ENCODE measurements around the gene SNAP47. TPM values are rescaled to one million over a fixed set of nuclear protein-coding genes. Genes with fewer than 3 reads are reported as not detected.
A peak's percentile ranks its signal among the peaks of the same experiment; 100 is the strongest.

Gene SNAP47
- total RNA-seq, 1 donor from 2014 or later = 32.3 TPM

- peak; percentile 8 for DNase-seq (ENCODE audit: low spot score)
These were observed 50.0 kb downstream of the SNAP47 start for GRCh38 chr1:227785094-227785804.

GRCh38 chr1:227785805-227786671 lies 50.8 kb downstream of the SNAP47 start:
- peak; percentile 8 for DNase-seq (ENCODE audit: low spot score)

- peak; percentile 13 for DNase-seq (ENCODE audit: low spot score)
These were observed 51.7 kb downstream of the SNAP47 start for GRCh38 chr1:227786673-227787512.

GRCh38 chr1:227787513-227788270 lies 52.5 kb downstream of the SNAP47 start:
- DNase-seq (ENCODE audit: low spot score) = peak; percentile 91

GRCh38 chr1:227788271-227789083 lies 53.2 kb downstream of the SNAP47 start:
- no peak for DNase-seq (ENCODE audit: low spot score)

DNA sequence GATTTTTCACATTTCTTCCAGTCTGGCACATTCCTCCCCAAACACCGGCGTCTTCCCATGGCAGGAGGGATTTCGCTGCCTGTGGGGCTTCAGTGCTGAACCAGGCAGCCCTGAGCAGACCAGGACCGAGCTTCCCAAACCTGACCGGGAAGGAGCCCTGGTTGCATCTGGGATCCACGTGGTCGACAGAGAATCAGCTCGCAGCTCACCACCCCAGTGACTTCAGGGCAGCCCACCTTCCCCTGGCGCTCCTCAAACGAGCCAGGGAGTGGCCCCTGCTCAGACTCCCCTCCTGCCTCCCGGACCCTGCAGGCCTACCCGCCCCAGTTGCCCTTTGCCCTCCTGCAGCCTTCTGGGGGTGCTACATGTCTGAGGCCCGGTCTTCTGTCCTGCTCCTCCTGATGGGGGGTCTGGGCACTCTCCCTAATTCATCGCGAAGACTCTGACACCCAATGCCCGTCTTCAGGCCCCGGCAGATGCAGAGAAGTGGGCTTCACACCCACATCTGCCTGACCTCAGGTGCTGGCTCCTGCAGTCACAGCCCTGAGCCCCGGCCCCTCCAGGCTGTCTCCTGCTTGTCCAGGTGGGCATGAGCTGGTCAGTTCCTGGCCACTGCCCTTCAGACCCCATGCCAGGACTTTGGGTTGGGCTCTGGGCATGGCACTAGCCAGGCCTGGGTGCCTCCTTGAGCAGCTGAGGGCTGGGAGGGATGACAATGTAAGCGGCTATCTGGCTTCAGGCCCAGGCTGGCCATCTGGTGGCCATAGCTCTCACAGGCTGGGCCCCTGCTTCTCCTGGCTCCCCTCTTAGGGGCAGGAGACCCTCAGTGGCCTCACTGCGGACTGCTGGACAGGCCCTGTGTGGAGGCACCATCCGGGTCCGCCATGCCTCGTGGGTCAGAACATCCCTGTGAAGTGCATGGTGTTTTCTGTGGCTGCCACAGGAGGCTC lies 54.1 kb downstream of the SNAP47 start:
- peak; percentile 9 for DNase-seq (ENCODE audit: low spot score)

DNA sequence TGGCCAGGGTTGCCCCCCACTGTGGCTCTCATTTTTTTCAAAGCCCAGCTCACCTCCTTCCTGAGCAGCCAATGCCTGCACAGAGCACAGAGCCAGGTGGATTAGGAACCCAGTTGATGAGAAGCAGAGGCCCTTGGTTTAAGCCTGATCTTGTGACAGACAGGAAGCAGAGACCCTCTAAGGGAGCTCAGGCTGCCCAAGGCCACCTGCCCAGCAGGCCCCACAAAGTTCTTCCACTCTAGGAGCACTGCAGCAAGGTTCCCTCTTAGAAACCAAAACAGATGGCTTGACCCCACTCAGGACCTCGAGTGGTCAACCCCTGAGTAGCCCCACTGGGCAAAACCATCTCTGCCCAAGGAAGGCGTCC lies 54.8 kb downstream of the SNAP47 start:
- no peak for DNase-seq (ENCODE audit: low spot score)

GRCh38 chr1:227790868-227791267 lies 55.6 kb downstream of the SNAP47 start:
- no peak for DNase-seq (ENCODE audit: low spot score)

GRCh38 chr1:227791425-227792143 lies 56.3 kb downstream of the SNAP47 start:
- DNase-seq (ENCODE audit: low spot score) = no peak

DNA sequence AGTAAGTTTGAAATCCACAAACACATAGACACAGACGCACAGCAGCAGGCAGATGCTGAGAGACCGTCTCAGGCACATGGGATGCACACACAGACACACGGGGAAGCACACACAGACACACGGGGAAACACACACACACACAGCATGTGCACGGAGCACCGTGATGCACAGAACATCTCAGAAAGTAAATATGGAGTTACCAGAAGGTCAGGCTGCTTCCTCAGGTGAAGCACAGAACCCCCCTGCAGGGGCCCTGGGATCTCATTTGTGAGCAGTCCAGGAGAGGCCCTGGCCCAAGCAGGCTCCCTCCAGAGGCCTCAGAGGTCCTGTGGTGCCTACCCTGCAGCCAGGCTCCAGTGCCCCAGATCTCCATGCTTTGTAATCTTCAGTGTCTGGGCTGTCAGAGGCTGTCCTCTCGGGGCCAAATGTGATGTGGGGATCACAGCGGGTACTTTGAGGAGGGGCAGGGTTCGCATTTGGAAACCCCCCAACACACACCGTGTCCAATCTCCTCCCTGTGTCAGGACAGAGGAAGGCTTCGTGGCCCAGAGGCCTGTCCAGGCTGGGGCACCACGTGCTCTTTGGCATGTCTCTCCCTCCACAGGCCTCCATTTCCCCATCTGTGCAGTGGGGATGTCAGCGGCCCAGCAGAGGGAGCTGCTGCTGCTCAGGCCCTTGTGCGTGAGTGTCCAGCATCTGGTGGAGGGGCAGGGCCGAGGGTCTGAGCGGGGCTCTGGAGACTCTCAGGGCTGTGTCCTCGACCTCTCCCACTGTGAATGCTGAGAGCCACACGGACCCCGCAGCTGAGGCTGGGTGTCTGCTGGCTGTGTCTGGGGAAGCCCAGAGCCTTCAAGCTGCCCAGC lies 57.2 kb downstream of the SNAP47 start:
- no peak for DNase-seq (ENCODE audit: low spot score)

DNA sequence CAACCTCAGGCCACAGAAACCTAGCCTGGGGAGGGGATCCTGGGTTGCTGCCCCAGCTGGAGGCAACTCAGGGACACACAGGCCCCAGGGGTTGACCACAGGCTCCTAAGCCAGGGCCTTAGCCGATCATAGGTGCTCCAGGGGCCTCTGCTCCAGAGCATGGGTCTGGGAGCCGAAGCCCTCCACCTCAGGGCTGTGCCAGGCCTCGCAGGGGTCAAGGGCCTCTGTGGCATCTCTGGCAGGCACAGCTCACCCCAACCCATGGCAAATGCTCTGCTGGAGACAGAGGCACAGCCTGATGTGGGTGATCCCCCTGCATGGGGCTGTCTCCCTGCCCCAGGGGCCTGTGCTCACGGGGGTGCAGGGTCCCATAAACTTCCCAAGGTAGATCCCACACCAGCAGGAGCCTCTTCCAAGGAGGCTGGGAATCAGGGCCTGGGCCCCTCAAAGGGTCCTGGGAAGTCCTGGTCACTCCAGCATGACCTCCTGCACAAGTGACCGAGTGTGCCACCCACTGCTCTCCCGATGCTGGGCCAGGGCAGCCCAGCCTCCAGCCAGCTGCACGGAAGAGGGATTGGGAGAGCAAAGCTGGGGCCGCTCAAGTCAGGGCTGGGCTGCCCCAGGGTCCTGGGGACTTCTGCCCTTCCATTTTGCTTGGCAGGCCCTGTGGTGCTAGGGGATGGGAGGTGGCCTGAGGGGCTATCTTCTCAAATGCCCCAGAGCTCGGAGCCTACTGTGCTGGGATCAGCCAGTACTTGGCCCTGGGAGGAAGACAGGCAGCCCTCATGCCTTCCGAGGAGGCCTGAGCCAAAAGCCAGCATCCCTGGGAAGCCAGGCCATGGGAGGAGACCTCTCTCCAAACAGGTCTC lies 58.1 kb downstream of the SNAP47 start:
- no peak for DNase-seq (ENCODE audit: low spot score)

DNA sequence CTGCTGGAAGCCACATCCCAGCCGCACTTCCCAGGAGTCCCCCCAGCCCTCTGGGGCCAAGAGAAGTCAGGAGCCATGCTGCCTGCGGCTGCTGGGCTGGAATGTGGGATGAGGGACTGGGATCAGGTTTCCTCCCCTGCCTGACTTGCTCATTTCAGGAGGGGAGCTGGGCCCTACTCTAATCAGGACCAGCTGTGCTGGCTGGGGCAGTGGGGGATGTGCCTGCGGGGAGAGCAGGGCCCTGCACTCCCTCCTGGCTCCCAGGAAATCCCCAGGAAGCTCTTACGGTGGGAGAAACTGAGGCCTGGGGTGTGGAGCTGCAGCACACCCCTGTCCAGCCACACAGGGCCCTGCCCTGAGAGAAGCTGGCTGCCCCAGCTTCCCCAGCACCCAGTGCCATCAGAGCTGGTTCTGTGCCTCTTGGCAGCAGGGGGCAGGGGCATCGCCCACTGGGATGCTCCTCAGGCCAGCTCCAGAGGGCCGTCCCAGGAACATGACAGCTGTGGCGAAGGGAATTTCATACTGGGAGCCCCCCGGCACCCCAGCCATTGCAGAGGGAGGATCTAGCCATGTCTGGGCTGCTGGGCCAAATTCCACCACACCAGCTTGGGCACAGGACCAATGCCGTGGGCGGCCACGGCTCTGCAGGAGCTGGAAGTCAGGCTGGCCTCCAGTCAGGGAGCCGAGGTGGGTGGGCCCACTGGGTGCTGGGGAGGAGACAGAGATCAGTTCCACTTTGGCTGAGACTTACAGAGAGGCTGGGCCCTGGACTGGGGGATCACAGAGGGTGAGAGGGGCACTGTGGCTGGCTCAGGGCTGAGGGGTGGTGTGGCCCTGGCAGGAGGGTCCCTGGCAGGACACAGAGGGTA lies 58.9 kb downstream of the SNAP47 start:
- DNase-seq (ENCODE audit: low spot score) = peak; percentile 47

DNA sequence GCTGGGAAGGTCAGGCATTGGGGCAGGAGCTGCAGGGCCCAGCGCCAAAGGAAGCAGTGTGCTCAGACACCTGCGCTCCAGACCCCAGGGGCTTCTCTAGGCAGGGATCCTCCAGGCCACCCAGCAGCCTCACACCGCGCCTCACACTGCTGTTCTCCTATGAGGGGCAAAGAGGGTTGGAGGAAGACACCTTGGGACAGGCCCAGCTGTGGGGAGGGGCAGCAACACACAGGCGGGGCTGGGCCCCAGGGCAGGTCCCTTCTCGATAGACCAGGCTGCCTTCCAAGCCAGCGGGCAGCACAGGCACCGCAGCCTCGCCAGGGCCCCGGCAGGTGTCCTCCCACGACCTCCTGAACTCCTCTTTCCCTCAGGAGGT lies 59.6 kb downstream of the SNAP47 start:
- no peak for DNase-seq (ENCODE audit: low spot score)

DNA sequence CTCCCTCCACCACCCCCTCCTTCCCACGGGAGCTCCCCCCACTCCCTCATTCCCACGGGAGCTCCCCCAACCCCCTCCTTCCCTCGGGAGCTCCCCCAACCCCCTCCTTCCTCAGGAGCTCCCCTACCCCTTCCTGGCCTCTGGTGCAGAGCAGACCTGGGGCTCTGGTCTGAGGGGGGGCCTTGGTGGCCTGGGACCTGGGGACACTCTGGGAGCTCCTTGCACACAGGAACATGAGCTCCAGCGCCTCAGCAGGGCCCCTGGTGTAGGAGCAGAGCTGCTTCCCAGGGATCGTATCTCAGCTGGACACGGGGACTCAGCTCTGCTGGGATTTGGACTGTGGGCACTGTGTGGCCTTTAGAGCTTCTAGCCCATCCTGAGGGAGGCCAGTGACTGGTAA lies 60.5 kb downstream of the SNAP47 start:
- no peak for DNase-seq (ENCODE audit: low spot score)

DNA sequence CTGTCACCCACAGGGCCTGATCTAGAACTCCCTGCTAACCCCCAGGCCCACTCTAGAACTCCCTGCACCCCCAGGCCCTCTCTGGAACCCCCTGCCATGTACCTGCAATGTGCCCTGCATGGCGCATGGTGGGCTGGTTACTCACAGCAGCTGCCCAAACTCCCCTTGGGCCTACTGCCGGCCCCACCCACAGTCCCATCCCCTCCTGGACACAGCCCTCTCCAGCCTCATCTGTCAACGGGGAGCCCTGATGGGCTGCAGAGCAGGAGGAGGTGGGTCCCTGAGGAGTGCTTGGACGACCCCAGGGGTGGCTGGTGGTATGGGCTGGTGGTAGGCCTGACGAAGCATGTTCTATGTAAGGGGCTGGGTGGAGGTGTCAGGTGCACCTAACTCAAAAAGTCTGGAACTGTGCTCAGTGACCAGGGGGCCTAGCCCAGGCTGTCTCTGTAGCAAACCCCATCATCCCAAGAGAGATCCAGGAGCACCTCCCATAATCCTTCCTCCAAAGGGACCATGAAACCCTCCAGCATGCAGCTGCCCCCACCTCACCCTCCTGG lies 61.2 kb downstream of the SNAP47 start:
- no peak for DNase-seq (ENCODE audit: low spot score)

DNA sequence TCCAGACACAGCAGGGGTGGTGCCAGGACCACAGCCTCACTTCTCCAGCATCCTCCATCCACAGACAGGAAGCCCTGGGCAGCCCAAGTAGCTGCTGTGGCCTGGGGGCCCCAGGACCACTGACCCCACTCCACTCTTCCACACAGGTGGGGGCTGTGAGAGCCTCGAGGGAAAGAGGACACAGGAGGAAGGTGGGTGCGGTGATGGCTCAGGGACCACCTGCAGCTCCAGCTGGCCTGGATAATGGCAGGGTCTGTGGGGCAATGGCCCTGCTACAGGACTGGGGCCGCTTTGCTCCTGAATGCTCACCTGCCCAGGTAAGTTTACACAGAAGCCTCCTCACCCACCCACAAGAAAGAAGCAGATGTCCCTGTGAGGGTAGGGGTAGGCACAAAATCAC lies 61.9 kb downstream of the SNAP47 start:
- DNase-seq (ENCODE audit: low spot score) = no peak

Data from mucosa of gallbladder (tissue), 1 donor.